CD4-positive, alpha-beta T cell treated with Interferon gamma for 1 hour (primary cell): ENCODE measurements around the gene EXOC6B.

Source experiments
- DNase-seq: peaks from one replicate; pipeline ENCODE4 v3.0.0-alpha.2; 2020

Gene EXOC6B

GRCh38 chr2:72785517-72785916, 40.3 kb downstream of the EXOC6B start:
- no peak for DNase-seq

DNA sequence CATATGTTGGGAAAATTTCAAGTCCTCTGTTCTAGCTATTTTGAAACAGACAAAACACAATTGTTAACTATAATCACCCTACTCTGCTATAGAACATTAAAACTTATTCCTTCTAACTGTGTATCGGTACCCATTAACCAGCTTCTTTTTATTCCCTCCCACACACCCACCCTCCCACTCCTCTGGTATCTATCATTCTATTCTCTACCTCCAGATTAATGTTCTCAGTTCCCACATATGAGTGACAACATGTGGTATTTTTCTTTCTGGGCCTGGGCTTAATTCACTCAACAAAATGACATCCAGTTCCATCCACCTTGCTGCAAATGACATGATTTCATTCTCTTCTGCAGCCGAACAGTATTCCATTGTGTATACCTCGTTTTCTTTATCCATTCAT, 43.3 kb downstream of the EXOC6B start:
- DNase-seq = no peak

DNA sequence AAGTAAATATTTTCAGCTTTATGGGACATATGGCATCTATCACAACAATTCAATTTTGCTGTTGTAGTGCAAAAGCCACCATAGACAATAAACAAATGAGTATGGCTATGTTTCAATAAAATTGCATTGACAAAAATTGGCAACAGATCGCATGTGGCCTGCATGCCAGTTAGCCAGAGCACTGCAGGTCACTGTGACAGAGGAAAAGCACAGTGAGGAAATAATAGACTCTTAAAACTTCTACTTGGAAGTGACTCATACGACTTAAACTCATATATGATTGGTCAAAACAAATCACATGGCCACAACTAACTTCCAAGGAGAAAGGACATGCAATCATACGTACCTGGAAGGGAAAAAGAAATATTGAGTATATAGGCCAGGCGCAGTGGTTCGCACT, 44.4 kb downstream of the EXOC6B start:
- no peak for DNase-seq

DNA sequence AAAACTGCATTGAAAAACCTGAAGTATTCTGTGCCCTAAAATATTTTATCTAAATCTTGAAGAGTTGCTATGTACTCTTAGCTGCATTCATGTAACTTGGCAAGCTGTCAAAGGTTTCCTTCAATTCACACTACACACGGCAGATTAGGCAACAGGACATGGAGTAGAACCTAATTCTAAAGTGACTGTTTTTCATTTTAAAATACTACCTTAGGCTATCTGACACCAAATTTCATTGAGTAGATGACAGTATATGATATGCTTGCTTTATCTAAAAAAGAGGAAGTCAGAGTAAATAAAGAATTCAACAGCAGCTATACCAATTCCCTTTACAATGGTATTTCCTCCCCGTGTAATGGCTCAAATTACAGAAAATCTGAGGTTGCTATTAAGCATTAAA, 45.4 kb downstream of the EXOC6B start:
- DNase-seq = no peak

GRCh38 chr2:72779495-72779894, 46.3 kb downstream of the EXOC6B start:
- DNase-seq = no peak

GRCh38 chr2:72778410-72778809, 47.4 kb downstream of the EXOC6B start:
- DNase-seq = no peak

DNA sequence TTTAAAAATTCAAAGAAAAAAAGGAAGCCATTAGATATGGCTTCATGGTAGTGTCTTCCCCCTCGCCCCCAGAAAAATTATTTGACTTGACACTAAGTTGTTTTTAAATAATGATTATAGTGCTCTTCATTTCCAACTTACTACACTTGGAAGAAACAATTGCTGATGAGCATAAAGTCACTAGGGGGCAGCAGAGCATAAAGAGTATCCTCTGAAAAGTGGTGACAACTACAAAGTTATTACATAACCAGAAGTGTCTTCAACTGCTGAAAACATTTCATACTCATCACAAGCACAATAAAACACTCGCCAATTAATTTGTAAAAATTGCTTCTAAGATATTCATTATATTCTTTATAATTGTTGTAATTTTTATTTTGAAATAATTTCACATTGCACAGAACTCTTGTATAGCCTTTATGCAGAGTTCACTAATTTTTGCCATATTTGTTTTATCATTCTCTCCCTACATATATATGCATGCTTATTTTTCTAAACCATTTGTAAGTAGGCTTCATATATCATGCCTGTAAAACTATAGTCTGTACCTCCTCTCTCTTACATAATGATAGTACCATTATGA, 54.9 kb downstream of the EXOC6B start:
- DNase-seq = peak; percentile 2

- no peak for DNase-seq
Observed at GRCh38 chr2:72765997-72766609, 59.7 kb downstream of the EXOC6B start.

GRCh38 chr2:72762276-72762675, 63.6 kb downstream of the EXOC6B start:
- DNase-seq = no peak

DNA sequence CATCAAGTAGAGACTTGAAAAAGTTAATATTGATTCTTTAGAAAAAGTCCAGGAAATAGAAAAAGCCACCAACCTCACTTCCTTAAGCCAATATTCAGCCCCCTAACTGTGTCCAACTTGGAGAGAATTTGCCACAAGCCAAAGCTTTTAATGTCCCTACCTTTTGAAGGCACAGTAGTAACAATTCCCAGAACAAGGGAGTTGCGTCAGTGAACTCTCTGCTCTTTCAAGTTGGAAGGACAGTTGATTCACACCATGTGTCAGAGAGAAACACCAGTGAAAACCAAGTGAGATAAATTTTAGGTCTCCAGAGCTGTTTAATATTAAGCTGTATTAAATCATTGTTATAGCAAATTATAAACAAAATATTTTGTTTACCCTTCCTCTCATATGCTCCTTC, 66.1 kb downstream of the EXOC6B start:
- DNase-seq = no peak

DNA sequence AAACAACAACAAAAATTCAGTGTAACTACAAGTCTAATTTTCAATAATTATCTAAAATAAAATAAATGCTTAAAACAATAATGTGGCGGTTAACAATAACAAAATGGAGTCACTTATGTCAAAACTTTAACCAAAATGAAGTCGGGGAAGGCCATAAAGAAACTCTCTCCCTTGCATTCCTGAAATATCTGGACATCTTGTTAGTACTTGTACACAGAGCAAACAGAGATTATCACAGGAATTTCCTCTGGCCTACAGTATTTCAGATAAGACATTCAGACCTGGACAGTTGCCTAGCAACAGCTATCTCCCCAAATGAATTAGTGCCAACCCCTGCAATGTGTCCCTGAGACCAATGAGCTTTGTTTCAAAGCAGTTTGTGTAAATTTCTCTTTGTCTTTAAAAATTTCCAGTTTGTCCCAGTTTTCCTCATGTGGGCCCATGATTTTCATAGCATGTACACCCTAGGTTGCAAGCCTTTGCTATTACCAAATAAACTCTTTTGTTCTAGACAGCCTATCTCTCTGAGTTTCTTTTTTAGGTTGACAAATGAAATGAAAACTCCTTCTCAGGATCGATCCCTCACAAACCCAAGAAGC, 68.6 kb downstream of the EXOC6B start:
- DNase-seq = no peak

DNA sequence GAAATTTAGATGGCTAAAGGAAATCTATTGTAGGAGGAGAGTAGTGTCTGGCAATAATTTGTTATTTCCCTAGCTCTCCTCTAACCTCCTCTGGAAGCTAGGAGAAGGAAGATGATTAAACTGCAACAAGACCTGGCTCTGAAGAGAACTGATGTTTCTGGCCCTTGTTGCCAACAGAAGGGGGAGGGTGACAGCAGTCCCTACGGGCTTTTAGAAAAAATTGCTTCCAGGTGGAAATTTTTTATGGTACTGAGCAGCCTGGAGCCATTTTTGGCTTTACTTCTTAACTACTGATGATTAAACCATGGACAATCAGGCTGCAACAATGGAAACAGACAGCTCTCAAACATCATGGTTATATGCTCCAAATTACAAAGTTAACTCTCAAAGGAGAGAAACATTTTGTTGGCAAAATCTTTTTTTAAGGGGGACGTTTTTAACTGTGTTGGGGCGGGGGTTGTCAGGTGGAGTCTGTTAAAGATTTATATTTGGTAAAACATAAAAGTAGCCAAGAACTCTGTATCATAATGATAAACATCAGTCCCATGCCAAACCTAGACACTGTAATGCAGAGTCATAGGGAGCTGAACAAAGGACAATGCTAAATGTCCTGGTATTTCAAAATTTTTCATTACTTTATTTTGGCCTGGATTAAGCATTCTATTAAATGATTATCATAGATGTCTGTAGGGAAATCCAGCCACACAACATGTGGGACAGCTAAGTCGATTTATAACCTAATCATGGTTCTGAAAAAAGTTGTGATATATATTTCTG, 70.0 kb downstream of the EXOC6B start:
- DNase-seq = no peak

DNA sequence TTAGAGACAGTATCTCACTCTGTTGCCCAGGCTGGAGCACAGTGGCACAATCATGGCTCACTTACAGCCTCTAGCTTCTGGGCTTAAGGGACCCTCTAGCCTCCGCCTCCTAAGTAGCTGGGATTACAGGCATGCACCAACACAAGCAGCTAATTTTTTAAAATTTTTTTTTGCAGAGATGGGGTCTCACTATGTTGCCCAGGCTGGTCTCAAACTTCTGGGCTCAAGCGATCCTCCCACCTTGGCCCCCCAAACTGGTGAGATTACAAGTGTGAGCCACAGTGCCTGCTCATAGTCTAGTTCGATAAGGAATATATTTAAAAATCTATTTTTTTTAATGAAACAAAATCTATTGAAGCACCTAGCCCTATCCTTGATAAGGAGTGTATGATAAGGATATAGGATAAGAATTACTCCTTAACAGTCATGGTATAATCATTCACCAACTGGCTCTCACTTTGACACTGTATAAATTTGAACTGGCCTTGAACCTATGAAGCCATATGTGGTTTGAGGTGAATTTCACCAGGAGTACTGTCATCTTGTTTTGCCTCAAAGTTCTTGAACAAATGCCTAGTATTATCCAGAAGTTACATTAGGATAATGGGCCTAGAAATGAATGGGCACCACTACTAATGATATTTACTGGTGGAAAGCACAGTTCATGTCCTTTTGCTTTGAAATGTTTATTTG, 71.1 kb downstream of the EXOC6B start:
- DNase-seq = no peak

- no peak for DNase-seq
Observed at GRCh38 chr2:72750977-72751639, 74.7 kb downstream of the EXOC6B start.

- no peak for DNase-seq
Observed at GRCh38 chr2:72750466-72750865, 75.4 kb downstream of the EXOC6B start.

- DNase-seq = no peak
Observed at GRCh38 chr2:72747344-72747743, 78.5 kb downstream of the EXOC6B start.

- no peak for DNase-seq
Observed at GRCh38 chr2:72745679-72746368, 80.0 kb downstream of the EXOC6B start.

DNA sequence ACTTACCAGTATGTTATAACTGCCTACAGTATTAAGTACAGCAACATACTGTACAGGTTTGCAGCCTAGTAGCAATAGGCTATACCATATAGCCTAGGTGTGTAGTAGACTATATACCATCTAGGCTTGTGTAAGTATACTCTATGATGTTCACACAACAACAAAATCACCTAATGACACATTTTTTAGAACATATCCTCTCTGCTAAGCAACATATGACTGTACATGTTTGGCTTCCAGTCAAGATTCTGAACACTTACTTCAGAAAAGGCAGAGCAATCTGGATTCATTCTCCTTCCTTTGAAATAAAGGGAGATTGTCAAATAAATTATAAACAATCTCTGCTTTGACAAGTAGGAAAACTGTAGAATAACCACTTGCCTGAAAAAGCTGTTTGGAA, 81.8 kb downstream of the EXOC6B start:
- DNase-seq = no peak

GRCh38 chr2:72743481-72743880, 82.4 kb downstream of the EXOC6B start:
- no peak for DNase-seq

DNA sequence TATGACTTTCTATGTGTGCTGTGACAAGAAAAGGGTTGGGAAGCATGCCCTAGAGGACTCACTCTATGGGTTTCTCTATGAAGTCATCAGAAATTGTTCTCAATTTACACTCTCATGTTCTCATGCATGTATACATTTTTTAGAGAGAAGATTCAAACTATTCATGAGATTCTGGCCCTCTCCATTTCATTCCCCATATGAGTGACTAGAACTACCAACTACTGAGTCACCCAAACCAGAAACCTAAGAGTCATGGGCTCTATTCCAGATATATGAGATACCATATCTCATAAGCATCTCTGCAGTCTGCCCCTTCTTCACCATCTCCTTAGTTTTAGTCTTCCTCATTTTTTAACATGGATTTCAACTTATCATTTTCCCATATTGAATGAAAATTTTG, 87.7 kb downstream of the EXOC6B start:
- no peak for DNase-seq

GRCh38 chr2:72734432-72734831, 91.4 kb downstream of the EXOC6B start:
- no peak for DNase-seq

- no peak for DNase-seq
Observed at GRCh38 chr2:72731116-72731515, 94.7 kb downstream of the EXOC6B start.
